GM19468 (cell line): ENCODE results near the gene ACSM2A.
"Not testable (repeated sequence)": the region's sequence is repeated elsewhere in the genome, so short reads cannot be mapped to it uniquely, and the experiment has no call there.

ENCODE experiments used
- ATAC-seq: cut with Tn5 transposase; IDR thresholded peaks from one replicate; pipeline ENCODE4 v1.9.1; 2021; ENCODE audit warnings: mild to moderate bottlenecking, moderate library complexity, moderate number of reproducible peaks; ENCODE audit not compliant: unreplicated experiment; ENCODE audit errors: extremely low read depth

ACSM2A gene

GRCh38 chr16:20451364-20451763 is at the start of gene ACSM2A:
TSS of gene ACSM2A (plus strand) at chr16:20451521. CDS start at chr16:20460115, 8,594 bp downstream.
- ATAC-seq: not testable (repeated sequence)

- ATAC-seq: no peak
These were observed 48.7 kb upstream of the ACSM2A start for GRCh38 chr16:20402651-20403050.

- ATAC-seq: no peak
These were observed 46.7 kb upstream of the ACSM2A start, which contains the start of gene PDILT for GRCh38 chr16:20404637-20405036. TSS of gene PDILT (minus strand) at chr16:20404737. CDS start at chr16:20399300, 5,437 bp downstream.

- no peak for ATAC-seq
These were observed 41.8 kb upstream of the ACSM2A start, which contains the start of gene ACSM5 for GRCh38 chr16:20409398-20410120. TSS of gene ACSM5 (plus strand) at chr16:20409534. CDS start at chr16:20411485, 1,951 bp downstream.

- ATAC-seq: no peak
These were observed 41.1 kb upstream of the ACSM2A start for GRCh38 chr16:20410121-20410723.

- no peak for ATAC-seq
These were observed 40.3 kb upstream of the ACSM2A start for GRCh38 chr16:20411055-20411454.

- ATAC-seq: no peak
These were observed 35.8 kb upstream of the ACSM2A start for GRCh38 chr16:20415541-20415940.

GRCh38 chr16:20419093-20419492 is 32.2 kb upstream of the ACSM2A start:
- ATAC-seq: not testable (repeated sequence)

- ATAC-seq: not testable (repeated sequence)
These were observed 29.6 kb upstream of the ACSM2A start for GRCh38 chr16:20421748-20422147.

- not testable (repeated sequence) for ATAC-seq
These were observed 27.6 kb upstream of the ACSM2A start for GRCh38 chr16:20423772-20424128.

- ATAC-seq: no peak
These were observed 27.0 kb upstream of the ACSM2A start for GRCh38 chr16:20424129-20424866.

GRCh38 chr16:20427401-20427797 is 23.9 kb upstream of the ACSM2A start:
- ATAC-seq: not testable (repeated sequence)

GRCh38 chr16:20429499-20429898 is 21.8 kb upstream of the ACSM2A start:
- not testable (repeated sequence) for ATAC-seq

GRCh38 chr16:20430480-20430879 is 20.8 kb upstream of the ACSM2A start:
- not testable (repeated sequence) for ATAC-seq

- no peak for ATAC-seq
These were observed 20.4 kb upstream of the ACSM2A start for GRCh38 chr16:20430948-20431347.

- ATAC-seq: not testable (repeated sequence)
These were observed 12.4 kb upstream of the ACSM2A start for GRCh38 chr16:20438950-20439349.

GRCh38 chr16:20439820-20440231 is 11.5 kb upstream of the ACSM2A start:
- ATAC-seq: not testable (repeated sequence)

GRCh38 chr16:20440731-20441130 is 10.6 kb upstream of the ACSM2A start:
- not testable (repeated sequence) for ATAC-seq

- no peak for ATAC-seq
These were observed 10.1 kb upstream of the ACSM2A start for GRCh38 chr16:20441191-20441590.

GRCh38 chr16:20441859-20442258 is 9.5 kb upstream of the ACSM2A start:
- ATAC-seq: not testable (repeated sequence)
